ENCODE measurements around the gene GSC2. TPM values are rescaled to one million over a fixed set of nuclear protein-coding genes. Genes with fewer than 3 reads are reported as not detected.

The GSC2 gene
- total RNA-seq, 1 donor from 2014 or later, result 0.26 TPM

Other genes starting within 250 kb of the GSC2 start
- gene DGCR6, start 244.0 kb downstream of the GSC2 start, total RNA-seq, result 0.71 and 1.1 TPM in 2 replicates
- gene PRODH, start 214.0 kb downstream of the GSC2 start, total RNA-seq, result 1.0 and 1.2 TPM in 2 replicates
- gene DGCR2, start 27.9 kb downstream of the GSC2 start, total RNA-seq, result 23.2 and 24.1 TPM in 2 replicates
- not detected in 2 replicates for gene TSSK2, start 19.0 kb downstream of the GSC2 start, total RNA-seq
- gene ESS2, start 5.6 kb downstream of the GSC2 start, total RNA-seq, result 20.8 and 22.8 TPM in 2 replicates
- 31.7 and 34.0 TPM in 2 replicates for gene SLC25A1, start 28.4 kb upstream of the GSC2 start, total RNA-seq
- 0.64 and 0.73 TPM in 2 replicates for gene CLTCL1, start 141.4 kb upstream of the GSC2 start, total RNA-seq

All from activated T-helper 1 cell treated with anti-CD3 and anti-CD28 coated beads, Interleukin-12 subunit alpha, Interleukin-12 subunit beta, Interleukin-2, Interleukin-4 antibody, amounts not matched to agents 30 ng/mL and 10 ng/mL and 1 ng/mL, durations not matched to agents 14 hours and 24 hours and 36 hours (primary cell).